ENCODE measurements around the gene ZNF775.

DNA sequence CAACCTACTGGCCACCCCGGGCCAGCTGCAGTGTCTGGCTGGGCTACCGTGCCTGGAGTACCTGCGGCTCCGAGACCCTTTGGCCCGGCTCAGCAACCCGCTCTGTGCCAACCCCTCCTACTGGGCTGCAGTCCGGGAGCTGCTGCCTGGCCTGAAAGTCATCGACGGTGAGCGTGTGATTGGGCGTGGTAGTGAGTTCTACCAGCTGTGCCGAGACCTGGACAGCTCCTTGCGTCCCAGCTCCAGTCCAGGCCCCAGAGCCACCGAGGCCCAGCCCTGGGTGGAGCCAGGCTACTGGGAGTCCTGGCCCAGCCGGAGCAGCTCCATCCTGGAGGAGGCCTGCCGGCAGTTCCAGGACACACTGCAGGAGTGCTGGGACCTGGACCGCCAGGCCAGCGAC is 42.0 kb upstream of the ZNF775 start:
- TF ChIP-seq, protein P1, sequence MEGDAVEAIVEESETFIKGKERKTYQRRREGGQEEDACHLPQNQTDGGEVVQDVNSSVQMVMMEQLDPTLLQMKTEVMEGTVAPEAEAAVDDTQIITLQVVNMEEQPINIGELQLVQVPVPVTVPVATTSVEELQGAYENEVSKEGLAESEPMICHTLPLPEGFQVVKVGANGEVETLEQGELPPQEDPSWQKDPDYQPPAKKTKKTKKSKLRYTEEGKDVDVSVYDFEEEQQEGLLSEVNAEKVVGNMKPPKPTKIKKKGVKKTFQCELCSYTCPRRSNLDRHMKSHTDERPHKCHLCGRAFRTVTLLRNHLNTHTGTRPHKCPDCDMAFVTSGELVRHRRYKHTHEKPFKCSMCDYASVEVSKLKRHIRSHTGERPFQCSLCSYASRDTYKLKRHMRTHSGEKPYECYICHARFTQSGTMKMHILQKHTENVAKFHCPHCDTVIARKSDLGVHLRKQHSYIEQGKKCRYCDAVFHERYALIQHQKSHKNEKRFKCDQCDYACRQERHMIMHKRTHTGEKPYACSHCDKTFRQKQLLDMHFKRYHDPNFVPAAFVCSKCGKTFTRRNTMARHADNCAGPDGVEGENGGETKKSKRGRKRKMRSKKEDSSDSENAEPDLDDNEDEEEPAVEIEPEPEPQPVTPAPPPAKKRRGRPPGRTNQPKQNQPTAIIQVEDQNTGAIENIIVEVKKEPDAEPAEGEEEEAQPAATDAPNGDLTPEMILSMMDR (IDR thresholded peaks at IDR 0.05; ENCODE audit: borderline replicate concordance, extremely low read depth, low read length, poor library complexity, severe bottlenecking): no peak
- TF ChIP-seq EZH2 (IDR thresholded peaks at IDR 0.05; ENCODE audit: borderline replicate concordance, low read depth, low read length, severe bottlenecking): no peak

Data from DND-41 (cell line).